ENCODE data around the gene PDE6H. TPM values are rescaled to one million over a fixed set of nuclear protein-coding genes. Genes with fewer than 3 reads are reported as not detected.
A peak's percentile ranks its signal among the peaks of the same experiment; 100 is the strongest.

The PDE6H gene
- total RNA-seq, 1 donor, result not detected

- H3K4me3 ChIP-seq (ENCODE audit: low read depth, low read length), result no peak overlapping the region
- no peak for DNase-seq (ENCODE audit: low read depth)
- no peak for TF ChIP-seq CTCF (IDR thresholded peaks at IDR 0.05; ENCODE audit: insufficient read depth, low read depth, low read length)
Measured at GRCh38 chr12:14949631-14950030, 23.2 kb upstream of the PDE6H start.

GRCh38 chr12:14950421-14950820 lies 22.4 kb upstream of the PDE6H start:
- TF ChIP-seq CTCF (IDR thresholded peaks at IDR 0.05; ENCODE audit: insufficient read depth, low read depth, low read length), result no peak
- no peak overlapping the region for H3K4me3 ChIP-seq (ENCODE audit: low read depth, low read length)
- no peak for DNase-seq (ENCODE audit: low read depth)

- H3K4me3 ChIP-seq (ENCODE audit: low read depth, low read length), result no peak overlapping the region
- TF ChIP-seq CTCF (IDR thresholded peaks at IDR 0.05; ENCODE audit: insufficient read depth, low read depth, low read length), result no peak
- DNase-seq (ENCODE audit: low read depth), result no peak
Measured at GRCh38 chr12:14950982-14951746, 21.7 kb upstream of the PDE6H start.

- H3K4me3 ChIP-seq (ENCODE audit: low read depth, low read length), result no peak overlapping the region
- no peak for TF ChIP-seq CTCF (IDR thresholded peaks at IDR 0.05; ENCODE audit: insufficient read depth, low read depth, low read length)
- DNase-seq (ENCODE audit: low read depth), result no peak
Measured at GRCh38 chr12:14951851-14952250, 21.0 kb upstream of the PDE6H start.

- DNase-seq (ENCODE audit: low read depth), result peak; percentile 94
- TF ChIP-seq CTCF (IDR thresholded peaks at IDR 0.05; ENCODE audit: insufficient read depth, low read depth, low read length), result no peak
- no peak overlapping the region for H3K4me3 ChIP-seq (ENCODE audit: low read depth, low read length)
Measured at GRCh38 chr12:14952299-14952921, 20.4 kb upstream of the PDE6H start.

- DNase-seq (ENCODE audit: low read depth), result no peak
- H3K4me3 ChIP-seq (ENCODE audit: low read depth, low read length), result no peak overlapping the region
- TF ChIP-seq CTCF (IDR thresholded peaks at IDR 0.05; ENCODE audit: insufficient read depth, low read depth, low read length), result no peak
Measured at GRCh38 chr12:14953752-14954151, 19.1 kb upstream of the PDE6H start.

All from fibroblast of villous mesenchyme (primary cell).